ENCODE measurements around the gene ANGPTL5. TPM values are rescaled to one million over a fixed set of nuclear protein-coding genes. Genes with fewer than 3 reads are reported as not detected.
A peak's percentile ranks its signal among the peaks of the same experiment; 100 is the strongest.

The ANGPTL5 gene
- total RNA-seq, 4 donors from 2014 or later, result 0.29 to 0.38 TPM; not detected in 2

- no peak for TF ChIP-seq CTCF (IDR thresholded peaks at IDR 0.05)
- TF ChIP-seq POLR2A (IDR thresholded peaks at IDR 0.05), result no peak
- Histone ChIP-seq H3K4me1 (peaks cover 5 to 20% (median 13%) of the 10 kb centered on the region in 3 donors), H3K27ac (peak overlapping the region; percentile 78 to 95 (median 89)), H3K4me3 (peak overlapping the region; percentile 66 to 80 (median 67)), H3K9me3 (no peaks in the 10 kb centered on the region), H3K36me3 (no peaks in the 10 kb centered on the region), H3K27me3 (no peaks in the 10 kb centered on the region)
- 6 to 12% methylated on average over 6 of the region's 6 CpGs for WGBS, 2 donors
- no peak for DNase-seq
- intact Hi-C loops (cut with DNase I), result no loop called here
These were observed 2.0 kb downstream of the ANGPTL5 start for GRCh38 chr11:101914341-101914737.

GRCh38 chr11:101913656-101914055 lies 2.7 kb downstream of the ANGPTL5 start:
- no peaks in the 10 kb centered on the region for H3K9me3 ChIP-seq
- peaks cover 5 to 20% (median 13%) of the 10 kb centered on the region in 3 donors for H3K4me1 ChIP-seq
- peak overlapping the region in 1 of 4 donors; percentile 80 for H3K4me3 ChIP-seq
- H3K27me3 ChIP-seq, result no peaks in the 10 kb centered on the region
- H3K36me3 ChIP-seq, result no peaks in the 10 kb centered on the region
- intact Hi-C loops (cut with DNase I), result no loop called here
- DNase-seq, result no peak
- peak overlapping the region in 3 of 4 donors; percentile 87 to 95 (median 91) for H3K27ac ChIP-seq
- 66 to 85% methylated on average over 5 of the region's 5 CpGs for WGBS, 2 donors
- TF ChIP-seq POLR2A (IDR thresholded peaks at IDR 0.05), result no peak
- no peak for TF ChIP-seq CTCF (IDR thresholded peaks at IDR 0.05)

GRCh38 chr11:101912823-101913284 lies 3.5 kb downstream of the ANGPTL5 start:
- no peak for TF ChIP-seq POLR2A (IDR thresholded peaks at IDR 0.05)
- no peak for TF ChIP-seq CTCF (IDR thresholded peaks at IDR 0.05)
- DNase-seq, result no peak
- Histone ChIP-seq H3K9me3 (no peaks in the 10 kb centered on the region), H3K27me3 (no peaks in the 10 kb centered on the region), H3K36me3 (no peaks in the 10 kb centered on the region), H3K4me3 (no peak overlapping the region), H3K27ac (peak overlapping the region in 2 of 4 donors; percentile 91 to 95), H3K4me1 (peaks cover 5 to 20% (median 13%) of the 10 kb centered on the region in 3 donors)
- 46 to 55% methylated on average over 3 of the region's 3 CpGs for WGBS, 2 donors
- intact Hi-C loops (cut with DNase I), result no loop called here

GRCh38 chr11:101909087-101909486 lies 7.2 kb downstream of the ANGPTL5 start:
- Histone ChIP-seq H3K36me3 (no peaks in the 10 kb centered on the region), H3K27ac (no peak overlapping the region), H3K4me3 (no peak overlapping the region), H3K27me3 (no peaks in the 10 kb centered on the region), H3K4me1 (peaks cover 0 to under 1% (median 0%) of the 10 kb centered on the region in 3 donors), H3K9me3 (no peaks in the 10 kb centered on the region)
- 76 to 93% methylated on average over 2 of the region's 2 CpGs for WGBS, 2 donors
- intact Hi-C loops (cut with DNase I), result no loop called here
- DNase-seq, result no peak
- TF ChIP-seq POLR2A (IDR thresholded peaks at IDR 0.05) (no peak), CTCF (IDR thresholded peaks at IDR 0.05) (no peak)

- Histone ChIP-seq H3K4me1 (no peaks in the 10 kb centered on the region), H3K9me3 (no peaks in the 10 kb centered on the region), H3K36me3 (no peaks in the 10 kb centered on the region), H3K27me3 (no peaks in the 10 kb centered on the region), H3K27ac (no peak overlapping the region), H3K4me3 (no peak overlapping the region)
- 86 to 88% methylated on average over 1 of the region's 1 CpG for WGBS, 2 donors
- intact Hi-C loops (cut with DNase I), result no loop called here
- no peak for TF ChIP-seq CTCF (IDR thresholded peaks at IDR 0.05)
- no peak for TF ChIP-seq POLR2A (IDR thresholded peaks at IDR 0.05)
- no peak for DNase-seq
These were observed 8.5 kb downstream of the ANGPTL5 start for GRCh38 chr11:101907815-101908214.
